ENCODE data around the gene TMEM209.

GRCh38 chr7:130162196-130162595 lies 43.0 kb downstream of the TMEM209 start:
- TF ChIP-seq, protein P1, sequence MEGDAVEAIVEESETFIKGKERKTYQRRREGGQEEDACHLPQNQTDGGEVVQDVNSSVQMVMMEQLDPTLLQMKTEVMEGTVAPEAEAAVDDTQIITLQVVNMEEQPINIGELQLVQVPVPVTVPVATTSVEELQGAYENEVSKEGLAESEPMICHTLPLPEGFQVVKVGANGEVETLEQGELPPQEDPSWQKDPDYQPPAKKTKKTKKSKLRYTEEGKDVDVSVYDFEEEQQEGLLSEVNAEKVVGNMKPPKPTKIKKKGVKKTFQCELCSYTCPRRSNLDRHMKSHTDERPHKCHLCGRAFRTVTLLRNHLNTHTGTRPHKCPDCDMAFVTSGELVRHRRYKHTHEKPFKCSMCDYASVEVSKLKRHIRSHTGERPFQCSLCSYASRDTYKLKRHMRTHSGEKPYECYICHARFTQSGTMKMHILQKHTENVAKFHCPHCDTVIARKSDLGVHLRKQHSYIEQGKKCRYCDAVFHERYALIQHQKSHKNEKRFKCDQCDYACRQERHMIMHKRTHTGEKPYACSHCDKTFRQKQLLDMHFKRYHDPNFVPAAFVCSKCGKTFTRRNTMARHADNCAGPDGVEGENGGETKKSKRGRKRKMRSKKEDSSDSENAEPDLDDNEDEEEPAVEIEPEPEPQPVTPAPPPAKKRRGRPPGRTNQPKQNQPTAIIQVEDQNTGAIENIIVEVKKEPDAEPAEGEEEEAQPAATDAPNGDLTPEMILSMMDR (IDR thresholded peaks at IDR 0.05; ENCODE audit: low read depth, low read length, poor library complexity, severe bottlenecking), result no peak
- TF ChIP-seq EZH2phosphoT487 (IDR thresholded peaks at IDR 0.05; ENCODE audit: borderline replicate concordance, low read length), result no peak
